ENCODE results near the gene MVK.

The MVK gene

DNA sequence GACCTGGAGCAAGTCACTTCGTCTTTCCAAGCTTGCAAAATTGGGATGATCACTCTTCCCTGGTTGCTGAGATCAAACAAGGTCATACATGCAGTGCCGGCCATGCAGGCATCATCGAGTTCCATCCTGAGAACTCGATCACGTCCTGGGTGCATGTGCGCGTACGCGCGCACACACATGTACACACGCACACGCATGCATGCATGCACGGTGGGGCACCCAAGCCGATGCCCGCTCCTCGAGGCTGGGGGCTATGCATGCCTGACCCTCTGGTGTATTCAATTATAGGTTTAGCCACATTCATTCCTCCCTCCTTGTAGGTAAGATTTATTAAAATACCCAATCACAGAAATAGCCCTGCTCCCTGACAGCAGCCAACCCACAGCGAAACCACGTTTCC lies 26.3 kb upstream of the MVK start:
- DNase-seq, result no peak

DNA sequence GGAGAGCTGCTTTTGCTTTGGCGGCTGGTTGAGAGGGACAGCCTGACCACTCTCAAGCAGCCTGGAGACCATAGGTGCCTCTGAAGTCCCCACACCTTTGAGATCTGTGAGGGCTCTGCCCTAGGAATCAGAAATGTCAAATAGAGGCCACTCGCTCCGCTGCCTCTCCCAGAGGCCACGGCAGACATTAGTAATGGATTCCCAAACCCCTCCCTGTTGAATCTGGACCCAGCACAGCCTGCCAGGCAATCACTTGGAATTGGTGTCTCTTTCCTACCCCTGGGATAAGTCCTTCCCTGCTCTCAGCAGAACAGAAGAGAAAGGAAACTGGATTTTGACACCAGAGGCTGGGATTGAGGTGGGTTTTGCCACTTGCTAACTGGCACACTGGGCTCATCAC lies 25.3 kb upstream of the MVK start:
- DNase-seq, result no peak

DNA sequence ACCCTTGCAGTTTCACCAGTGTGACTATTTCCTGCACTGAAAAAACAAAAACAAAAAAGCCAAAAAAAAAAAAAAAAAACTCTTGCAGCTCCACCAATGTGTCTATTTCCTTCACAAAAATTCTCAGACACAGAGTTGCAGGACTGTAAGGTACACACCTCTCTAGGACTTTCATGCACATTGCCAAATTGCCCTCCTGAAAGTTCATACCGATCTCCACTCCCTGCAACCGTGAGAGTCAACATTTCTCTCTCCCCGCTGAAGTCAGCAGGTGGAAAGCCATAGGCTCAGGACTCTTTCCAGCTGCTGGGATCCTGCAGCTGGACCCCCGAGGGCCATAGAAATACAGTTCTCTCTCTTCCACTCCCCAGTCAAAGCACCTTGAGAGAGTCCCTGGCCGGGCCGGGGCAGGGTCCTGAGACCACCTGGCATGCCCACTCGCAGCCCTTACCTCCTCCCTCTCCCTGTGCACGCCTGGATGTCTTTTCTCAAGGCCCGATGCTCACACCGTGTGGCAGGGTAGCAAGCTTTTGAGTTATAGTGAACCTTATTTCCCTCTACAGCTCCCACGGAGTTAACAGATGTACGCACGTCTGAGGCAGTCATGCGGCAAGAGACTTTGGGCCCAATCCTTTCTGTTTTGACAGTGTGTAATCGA lies 23.9 kb upstream of the MVK start:
- DNase-seq, result no peak

DNA sequence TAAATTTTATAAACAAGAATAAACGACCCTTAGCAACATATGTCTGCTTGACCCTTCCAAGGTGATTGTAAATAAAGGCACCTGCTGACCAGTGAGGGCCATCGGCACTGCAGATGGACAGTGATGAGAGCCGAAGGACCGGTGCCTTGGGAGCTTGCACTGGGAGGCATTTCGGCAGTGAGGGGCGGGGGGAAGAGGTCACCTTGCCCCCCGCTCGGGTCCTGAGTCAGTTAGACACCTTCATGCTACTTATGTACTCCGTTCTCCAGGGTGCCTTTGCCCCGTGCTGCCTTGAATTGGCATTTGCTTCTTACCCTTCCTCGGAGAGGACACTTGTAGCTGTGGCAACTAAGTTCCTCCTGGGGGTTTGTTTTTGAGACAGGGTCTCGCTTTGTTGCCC lies 23.3 kb upstream of the MVK start:
- DNase-seq, result no peak

DNA sequence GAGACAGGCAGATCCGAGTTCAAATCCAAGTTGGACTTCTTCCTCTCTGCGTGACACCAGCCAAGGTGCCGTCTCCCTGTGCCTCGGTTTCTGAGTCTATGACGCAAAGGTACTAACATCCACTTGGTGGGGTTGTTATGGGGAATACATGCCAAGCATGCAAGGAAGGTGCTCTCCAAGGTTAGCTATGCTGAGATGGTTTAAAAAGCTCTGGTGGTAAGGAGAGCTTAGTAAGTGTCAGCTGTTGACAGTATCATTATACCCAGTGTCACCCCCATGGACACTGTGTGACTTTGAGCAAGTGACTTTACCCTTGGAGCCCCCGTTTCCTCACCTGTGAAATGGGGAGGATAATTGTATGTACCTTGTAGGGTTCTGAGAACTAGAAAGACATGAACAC lies 22.5 kb upstream of the MVK start:
- DNase-seq, result no peak

DNA sequence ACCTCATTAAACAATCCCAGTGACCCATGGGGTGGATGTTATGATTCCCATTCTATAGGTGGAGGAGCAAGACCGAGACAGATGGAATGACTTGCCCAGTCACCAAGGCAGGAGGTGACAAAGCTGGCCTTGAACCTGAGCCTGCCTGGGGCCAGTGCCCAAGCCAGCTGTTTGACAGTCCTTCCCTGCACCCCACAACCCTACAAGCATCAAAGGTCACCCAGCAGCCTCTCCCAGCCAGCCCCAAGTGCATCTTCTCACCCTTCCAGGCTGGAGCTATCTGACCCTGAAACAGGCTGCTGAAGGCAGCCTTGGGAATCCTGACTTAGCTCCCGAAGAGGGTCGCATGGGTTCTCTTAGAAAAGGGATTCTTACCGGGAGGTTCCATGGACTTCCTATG lies 20.6 kb upstream of the MVK start:
- no peak for DNase-seq

DNA sequence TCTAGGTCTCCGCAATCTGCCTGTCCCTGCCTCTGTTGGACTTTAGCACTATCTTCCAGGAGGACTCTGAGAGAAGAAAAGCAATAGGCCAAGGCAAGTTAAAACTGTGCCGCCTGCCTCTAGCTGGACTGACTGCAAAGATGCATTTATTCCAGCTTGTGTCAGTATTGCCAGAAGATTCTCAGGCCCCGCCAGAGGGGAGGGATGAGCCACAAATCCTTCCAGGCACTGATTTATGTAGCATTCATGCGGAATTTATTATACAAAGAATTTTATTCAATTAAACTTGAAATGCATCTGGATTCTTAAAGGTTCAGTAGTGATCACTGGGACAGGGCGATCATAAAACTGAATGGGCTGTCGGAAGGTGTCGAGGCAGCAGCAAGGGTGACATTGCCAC lies 20.1 kb upstream of the MVK start:
- no peak for DNase-seq

DNA sequence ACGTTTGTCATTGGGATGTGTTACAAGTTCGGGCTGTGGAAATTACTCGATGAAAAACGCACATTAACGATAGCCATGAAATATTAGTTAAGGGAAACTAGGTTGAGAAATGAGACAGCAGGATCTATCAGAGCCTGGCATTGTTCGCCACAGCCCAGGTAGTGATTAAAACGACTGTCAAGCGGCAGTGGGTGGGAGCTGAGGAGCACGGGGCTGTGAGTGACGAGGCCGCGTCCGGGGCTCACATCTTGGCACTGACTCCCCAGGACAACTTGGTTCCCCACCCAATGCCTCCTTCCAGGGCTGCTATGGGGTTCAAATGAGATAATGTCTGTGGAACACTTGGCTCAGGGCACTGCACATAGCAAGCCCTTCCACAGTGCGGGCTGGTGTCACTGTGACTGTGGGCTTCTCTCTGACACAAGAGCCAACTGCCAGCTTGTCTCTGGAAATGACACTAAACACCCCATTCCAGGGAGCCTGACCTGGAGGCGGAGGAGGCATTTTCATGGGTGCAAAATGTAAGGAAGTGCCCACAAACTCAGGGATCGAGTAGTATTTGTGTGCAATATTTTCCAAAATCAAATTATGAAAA lies 19.6 kb upstream of the MVK start:
- no peak for DNase-seq

DNA sequence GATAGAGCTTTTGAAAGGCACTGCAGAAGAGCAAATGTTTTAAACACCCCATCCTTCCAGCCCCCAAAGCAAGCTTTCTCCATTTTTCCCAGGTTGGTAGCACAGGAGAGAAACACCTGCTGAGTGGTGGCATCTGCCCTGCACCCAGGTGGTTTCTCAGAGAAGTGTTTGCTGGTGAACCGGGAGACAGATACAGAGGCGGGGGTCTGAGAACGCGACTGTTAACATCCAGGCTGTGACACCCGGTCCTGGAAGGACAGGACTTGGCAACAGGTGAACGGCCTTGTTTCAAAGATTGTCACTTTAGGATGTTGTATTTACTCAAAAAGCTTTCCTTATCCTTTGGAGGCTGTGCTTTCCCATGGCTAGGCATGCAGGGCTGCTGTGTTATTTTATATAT lies 18.8 kb upstream of the MVK start:
- no peak for DNase-seq

DNA sequence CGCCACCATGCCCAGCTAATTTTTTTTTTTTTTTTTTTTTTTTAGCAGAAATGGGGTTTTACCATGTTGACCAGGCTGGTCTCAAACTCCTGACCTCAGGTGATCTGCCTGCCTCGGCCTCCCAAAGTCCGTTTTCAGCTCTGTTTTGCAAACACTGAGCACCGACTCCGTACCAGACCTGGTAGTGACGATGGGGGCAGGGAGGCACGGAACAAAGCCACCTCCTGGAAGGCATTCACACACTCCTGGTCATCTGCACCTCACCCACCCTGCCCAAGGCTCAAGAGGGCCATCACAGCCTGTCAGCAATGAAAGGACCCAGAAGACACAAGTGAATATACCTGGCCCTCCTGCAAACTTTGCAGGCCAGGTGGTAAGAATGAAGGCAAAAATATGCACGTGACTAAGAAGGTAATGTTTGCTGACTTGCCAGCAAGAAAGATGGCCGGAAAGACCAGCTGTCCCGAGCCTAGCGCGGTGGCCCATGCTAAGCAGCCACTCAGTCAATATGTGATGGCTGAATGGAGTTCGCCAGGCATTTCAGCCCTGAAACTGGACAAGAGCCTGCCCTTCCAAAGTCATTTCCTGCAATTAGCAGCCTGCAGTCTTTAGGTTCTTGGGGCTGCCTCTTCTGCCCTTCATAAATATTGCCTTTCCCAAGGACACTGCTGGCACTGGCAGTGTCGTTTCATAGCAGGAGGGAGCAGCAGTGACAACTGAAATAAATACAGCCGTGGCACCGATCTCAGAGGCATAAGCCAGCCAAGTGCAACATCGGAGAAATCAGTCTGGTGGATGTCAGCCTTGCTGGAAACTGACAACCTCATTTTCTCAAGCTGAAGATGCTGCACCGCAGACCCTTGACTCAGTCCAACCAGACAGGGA lies 17.9 kb upstream of the MVK start:
- no peak for DNase-seq

DNA sequence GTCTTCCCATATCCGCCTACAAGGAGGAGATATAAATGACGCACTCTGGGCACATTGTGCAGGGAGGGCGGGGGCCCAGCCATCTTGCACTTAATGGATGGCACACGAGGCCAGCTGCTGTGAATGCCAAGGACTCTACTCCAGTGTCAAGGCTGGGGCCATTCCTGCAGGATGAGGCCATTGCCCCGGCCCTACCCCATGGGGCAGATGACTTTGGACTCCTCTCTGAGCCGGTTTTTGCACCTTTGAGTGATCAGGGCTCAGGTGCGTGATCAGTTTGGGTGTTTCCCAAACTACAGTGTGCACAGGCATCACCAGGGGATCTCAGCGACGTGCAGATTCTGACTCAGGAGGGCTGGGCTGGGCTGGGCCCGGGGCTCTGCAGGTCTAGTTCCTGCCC lies 16.4 kb upstream of the MVK start:
- DNase-seq, result no peak

DNA sequence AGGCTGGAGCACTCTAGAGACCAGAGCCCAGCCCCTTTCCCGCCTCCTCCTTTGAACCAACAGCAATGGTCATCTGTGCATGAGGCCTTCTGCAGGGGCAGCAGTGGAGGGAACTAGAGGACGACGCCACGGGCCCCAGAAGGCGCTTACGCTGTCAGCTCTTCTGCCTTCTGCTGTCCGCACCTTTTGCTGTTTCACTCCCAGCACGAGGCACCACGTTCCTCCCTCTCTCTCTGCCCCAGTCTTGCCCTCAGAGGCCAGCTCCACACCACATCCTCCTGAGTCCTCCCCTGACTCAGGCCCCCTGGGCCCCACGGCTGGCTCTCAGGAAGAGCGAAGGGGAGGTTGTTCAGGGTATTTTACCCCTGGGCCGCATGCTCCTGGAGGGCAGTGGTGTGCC lies 15.8 kb upstream of the MVK start:
- DNase-seq, result no peak

DNA sequence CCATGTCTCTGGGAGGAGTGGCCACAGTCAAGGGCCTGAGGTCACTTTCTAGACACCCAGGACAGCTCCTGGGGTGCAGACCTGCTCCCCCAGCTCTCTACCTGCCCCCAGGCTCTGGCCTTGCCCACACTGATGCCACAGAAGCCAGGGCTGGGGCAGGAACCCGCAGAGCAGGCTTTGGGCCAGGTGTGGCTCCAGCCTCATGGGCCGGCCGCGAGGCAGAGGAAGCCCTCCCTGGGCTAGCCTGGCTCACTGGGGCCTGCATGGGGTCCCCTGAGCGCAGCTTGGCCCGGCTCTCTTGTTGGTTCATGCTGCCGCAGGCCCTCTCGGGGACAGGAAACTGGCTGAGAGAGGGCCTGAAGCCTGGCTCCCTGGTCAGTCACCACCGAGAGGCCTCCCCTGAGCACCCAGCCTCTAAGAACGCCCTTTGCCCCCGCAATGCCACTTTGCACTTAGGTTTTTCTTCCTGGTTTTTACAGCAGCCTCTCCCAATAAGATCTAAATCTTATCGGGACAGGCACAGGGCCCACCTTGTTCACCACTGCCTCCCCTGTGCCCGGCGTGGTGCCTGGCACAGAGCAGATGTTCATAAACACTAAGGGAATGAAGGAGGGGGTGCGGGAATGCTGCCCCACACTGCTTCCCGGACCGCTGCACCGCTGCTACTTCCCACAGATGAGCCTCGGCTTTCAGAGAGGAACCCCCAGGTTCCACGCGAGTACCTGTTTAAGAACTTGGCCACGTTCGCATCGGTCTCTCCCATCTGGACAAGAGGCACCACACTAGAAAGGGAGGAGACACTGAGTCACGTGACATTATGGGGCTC lies 15.0 kb upstream of the MVK start:
- DNase-seq, result no peak

DNA sequence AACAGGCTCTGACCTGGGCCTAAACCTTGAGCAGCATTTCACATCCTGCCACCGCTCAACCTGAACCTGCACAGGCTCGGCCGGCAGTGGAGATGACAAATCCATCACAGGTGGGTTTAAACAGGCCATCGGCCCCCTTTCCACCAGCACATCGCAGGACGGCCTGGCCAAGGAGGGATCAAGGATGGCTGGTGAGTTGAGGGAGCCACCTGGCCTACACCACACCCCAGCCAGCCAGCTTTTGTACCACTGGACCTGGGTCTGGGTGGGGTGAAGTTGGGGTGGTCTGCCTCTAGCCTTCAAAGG lies 14.4 kb upstream of the MVK start:
- DNase-seq, result no peak

DNA sequence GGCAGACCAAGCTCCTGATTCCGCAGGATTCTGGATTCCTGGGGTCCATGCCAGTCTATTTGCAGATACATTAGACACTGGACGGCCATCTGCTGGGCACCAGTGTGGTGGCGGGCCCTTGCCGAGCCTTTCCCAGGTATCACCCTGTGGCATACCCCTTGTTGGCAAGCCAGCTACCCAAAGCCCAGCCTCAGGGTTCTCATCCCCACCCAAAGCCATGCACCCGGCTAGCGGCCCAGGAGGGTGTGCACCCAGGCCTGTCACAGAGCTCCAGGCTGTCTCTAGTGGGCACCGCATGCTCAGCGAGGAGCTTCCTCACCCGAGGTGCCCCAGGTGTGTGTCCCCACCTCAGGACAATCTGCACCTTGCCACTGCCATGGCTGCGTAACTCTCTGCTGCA lies 14.0 kb upstream of the MVK start:
- no peak for DNase-seq

DNA sequence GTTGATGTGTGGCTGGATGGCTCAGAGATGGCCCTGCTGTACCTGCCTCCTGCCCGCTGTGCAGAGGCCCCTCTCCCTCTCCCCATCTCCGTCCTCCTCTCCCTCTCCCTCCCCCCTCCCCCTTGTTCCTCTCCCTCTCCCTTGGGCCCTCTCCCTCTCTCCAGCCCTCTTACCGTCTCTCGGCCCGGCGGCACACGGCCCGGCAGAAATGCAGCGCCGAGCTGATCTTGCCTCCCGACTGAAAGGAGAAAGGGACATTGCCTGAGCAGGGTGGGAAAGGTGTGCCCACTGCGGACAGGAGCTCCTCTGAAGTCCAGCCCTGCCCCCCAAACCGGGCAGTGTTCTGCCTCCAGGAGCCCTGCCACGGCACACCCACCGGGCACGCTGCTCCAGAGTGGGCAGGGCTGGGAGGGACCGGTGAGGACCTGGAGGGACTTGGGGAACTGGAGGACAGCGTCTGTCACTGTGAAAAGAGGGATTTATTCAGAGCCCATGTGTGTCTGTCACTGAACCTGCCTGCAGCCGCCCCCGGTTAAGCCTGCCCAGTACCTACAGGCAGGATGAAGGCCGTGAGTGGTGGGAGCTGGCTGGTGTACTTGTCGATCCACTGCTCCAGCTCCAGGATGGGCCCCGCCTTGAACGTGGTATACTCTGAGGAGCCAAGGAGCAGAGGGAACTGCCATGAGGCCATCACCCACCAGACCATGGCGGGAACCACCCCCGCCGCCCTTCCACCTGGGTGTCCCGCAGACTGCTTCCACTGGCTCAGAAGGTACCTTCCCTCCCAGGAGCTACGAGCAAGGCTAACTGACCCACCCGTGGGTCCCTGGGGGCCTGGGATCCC lies 12.5 kb upstream of the MVK start:
- DNase-seq, result no peak

DNA sequence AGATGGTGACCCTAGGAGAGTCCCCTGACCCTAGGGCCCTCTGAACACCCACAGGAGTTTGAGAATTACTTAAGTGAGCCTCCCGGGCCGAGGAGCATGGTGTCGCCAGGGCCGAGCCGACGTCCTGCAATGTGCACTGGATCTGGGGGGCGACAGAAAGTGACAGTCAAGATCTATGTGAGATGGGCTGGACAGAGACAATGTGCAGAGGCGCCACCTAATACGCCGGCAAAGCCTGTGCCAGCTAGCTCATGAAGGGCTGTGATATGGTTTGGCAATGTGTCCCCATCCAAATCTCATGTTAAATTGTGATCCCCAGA lies 11.9 kb upstream of the MVK start:
- no peak for DNase-seq

DNA sequence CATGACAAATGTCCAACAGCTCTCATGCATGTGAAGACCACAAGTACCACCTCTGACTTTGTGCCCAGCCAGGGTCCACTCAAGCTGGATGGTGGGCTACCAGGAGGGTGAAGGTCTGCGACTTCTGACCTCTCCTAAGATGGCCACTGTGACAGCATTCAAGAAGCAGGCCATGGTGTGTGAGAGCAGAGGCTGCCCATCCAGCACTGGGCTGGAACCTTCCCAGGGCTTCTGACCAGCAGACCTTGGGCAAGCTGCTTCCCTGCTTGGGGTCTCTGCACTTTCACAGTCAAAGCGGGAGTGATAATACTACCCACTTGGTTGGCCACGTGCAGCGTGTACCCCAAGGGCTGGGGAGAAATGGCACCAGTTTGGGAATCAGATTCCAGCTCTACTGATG lies 10.7 kb upstream of the MVK start:
- no peak for DNase-seq

DNA sequence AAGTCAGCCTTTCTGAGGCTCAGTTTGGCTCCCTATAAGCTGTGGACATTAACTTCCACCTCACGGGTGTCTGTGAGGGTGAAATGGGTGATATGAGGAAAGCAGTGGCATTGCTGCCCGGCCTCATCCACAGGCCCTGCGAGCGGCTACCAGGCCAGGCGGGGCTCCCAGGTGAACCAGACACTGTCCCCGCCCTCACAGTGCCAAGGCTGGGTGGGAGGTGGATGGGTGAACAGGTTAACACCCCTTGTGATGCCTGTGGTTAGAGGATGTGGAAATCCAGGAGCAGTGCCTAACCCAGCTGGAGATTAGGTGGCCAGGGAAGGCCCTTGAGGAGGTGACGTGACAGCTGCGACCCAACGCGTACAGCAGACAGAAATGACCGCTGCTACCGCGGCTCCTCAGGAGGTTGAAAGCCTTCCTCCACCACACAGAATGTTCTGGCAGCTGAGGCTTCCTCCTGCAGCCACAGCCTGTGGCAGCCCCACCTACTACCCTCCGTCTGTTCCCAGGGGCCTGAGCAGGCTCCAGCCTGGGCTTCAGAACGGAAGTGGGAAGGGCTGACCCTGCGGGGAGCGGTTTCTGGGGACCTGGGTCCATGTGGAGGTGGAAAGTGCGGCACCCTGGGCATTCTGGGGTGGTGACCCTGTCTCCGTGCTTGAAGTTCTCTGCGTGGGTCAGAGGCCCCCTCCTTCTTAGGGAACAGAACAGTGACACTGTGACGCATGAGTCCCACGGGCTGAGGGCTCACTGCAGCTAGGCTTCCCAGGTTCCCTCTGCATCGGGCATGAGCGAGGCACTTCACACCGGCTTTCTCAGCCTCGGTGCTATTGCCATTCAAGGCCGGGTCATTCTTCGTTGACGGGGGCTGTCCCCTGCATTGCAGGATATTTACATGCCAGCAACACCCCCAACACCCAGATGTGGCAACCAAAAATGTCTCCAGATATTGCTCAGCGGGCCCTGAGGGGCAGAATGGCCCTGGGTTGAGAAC lies 10.0 kb upstream of the MVK start:
- DNase-seq, result no peak

DNA sequence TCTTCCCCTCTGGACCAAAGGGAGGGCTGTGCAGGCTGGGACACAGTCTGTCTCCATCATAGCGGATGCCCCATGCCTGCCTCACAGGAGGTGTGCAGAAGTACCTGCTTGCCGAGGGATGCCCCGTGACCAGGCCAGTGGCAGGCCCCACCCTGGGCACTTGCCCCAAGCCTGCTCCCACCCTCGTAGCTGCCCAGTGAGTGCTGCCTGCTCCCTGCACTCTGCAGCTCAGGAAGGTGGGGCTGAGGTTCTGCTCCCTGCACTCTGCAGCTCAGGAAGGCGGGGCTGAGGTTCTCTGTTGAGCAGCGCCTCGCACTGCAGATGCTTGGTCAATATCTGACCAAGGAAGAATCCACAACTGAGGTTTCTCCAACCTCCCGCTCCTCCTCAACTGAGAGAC lies 7.2 kb upstream of the MVK start:
- no peak for DNase-seq

DNA sequence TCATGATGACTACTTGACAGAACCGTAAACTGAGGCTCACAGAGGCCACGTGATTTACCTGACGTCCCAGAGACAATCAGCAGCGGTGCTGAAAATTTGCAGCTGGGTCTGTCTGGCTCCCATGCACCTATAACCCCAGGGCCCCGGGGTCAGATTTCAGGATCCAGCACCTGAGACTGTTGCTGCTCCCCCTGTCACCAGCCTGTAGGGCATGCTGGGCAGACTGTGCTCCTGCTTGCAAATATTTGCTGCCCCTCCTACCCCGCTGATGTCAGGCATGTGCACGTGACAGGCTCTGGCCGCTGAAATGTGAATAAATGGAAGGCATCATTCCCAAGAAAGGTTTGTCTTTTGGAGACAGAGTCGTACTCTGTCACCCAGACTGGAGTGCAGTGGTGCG lies 6.3 kb upstream of the MVK start:
- no peak for DNase-seq

DNA sequence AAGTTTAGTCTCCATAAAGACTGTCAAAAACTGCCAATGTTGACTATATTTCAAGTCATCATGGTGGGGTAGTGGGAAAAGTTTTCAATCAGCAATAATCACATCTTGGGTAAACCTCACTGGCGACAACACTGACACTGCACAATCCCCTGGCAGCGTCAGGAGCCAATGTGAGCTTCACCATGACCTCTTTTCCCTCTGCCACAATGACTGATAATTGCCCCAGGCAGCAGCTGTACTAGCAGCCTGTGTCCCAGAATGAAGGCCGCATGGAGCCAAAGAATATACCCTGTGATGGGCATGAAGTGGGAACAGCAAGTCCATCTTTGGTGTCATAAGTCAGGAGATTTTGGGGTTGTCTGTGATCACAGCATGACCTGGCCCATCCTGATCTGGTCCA lies 5.6 kb upstream of the MVK start:
- DNase-seq, result no peak
